HepG2 (cell line): Measurements from ENCODE around the gene TMEM255B.

Experiments used
- BHLHE40 ChIP-seq: IDR thresholded peaks from 2 replicates; pipeline ENCODE4 v1.6.1; 2011; ENCODE audit warnings: low read length, improper control_type of control experiment
- EZH2 ChIP-seq: conservative IDR thresholded peaks from 2 replicates; pipeline ENCODE4 v1.6.1; 2012; ENCODE audit warnings: mild to moderate bottlenecking, low read depth, low read length, moderate library complexity
- POLR2AphosphoS2 ChIP-seq: IDR thresholded peaks from 2 replicates; pipeline ENCODE4 v1.6.1; 2011; ENCODE audit warnings: low read depth, low read length, improper control_type of control experiment
- XBP1 ChIP-seq: sonication (generic); formaldehyde crosslinking; IDR thresholded peaks from 2 replicates; pipeline ENCODE4 v1.5.0; 2020; ENCODE audit warnings: missing genetic modification reagents
- ZKSCAN1 ChIP-seq: fragments of 150-350 bp; IDR thresholded peaks from 2 replicates; pipeline ENCODE4 v1.6.1; 2014; ENCODE audit warnings: low read length

DNA sequence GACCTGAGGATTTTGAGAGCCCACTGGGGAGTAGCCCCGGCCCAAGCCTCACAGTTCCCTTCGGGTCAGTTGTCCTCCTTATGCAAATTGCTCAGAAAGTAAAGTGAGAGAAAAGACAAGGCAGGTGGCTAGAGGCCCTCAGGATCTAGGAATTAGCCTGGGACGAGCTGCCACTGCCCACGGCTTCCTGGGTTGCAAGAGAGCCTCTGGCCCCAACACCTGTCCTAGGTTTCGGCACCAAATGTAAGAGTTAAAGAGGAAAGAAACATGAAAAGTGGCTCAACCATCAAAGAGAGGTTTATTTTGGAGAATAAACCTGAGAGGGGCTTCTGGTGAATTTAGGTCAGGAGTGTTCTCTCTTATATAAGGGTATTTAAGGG, 25.6 kb downstream of the TMEM255B start:
- no peak for TF ChIP-seq XBP1
- no peak for TF ChIP-seq POLR2AphosphoS2
- no peak for TF ChIP-seq EZH2
- TF ChIP-seq BHLHE40 = no peak
- TF ChIP-seq ZKSCAN1 = no peak
